Heart left ventricle (tissue), 16 donors: ENCODE measurements around the gene EPB41L2. TPM values are rescaled to one million over a fixed set of nuclear protein-coding genes. Genes with fewer than 3 reads are reported as not detected.
A peak's percentile ranks its signal among the peaks of the same experiment; 100 is the strongest.

Source experiments
- ATAC-seq, 4 donors: fragments of 200-7000 bp; cut with Tn5 transposase; one replicate each; pipeline ENCODE4 v1.9.1; 2020 to 2022; ENCODE audit warnings: moderate library complexity in 4 of 4, mild to moderate bottlenecking in 3 of 4, moderate number of reproducible peaks in 1 of 4
- DNase-seq, 5 donors: peaks; one replicate each; pipeline ENCODE4 v3.0.0-alpha.2; 2020
- H3K27ac ChIP-seq, 12 donors: fragments of 200-600 bp; sonication (generic) in 4 of 12; one replicate each; pipeline versions ENCODE4 v1.5.0 to v1.8.0; 2016 to 2022; ENCODE audit warnings: mild to moderate bottlenecking in 2 of 12
- H3K27me3 ChIP-seq, 9 donors: fragments of 200-600 bp; sonication (generic) in 2 of 9; one replicate each; pipeline versions ENCODE4 v1.5.1 to v1.8.0; 2016 to 2022; ENCODE audit warnings: mild to moderate bottlenecking in 3 of 9
- H3K36me3 ChIP-seq, 9 donors: fragments of 200-600 bp; sonication (generic) in 2 of 9; one replicate each; pipeline versions ENCODE4 v1.5.0 to v1.8.0; 2018 to 2022; ENCODE audit warnings: mild to moderate bottlenecking in 2 of 9
- H3K4me1 ChIP-seq, 12 donors: fragments of 200-600 bp; sonication (generic) in 4 of 12; one replicate each; pipeline versions ENCODE4 v1.5.0 to v1.8.0; 2016 to 2022; ENCODE audit warnings: mild to moderate bottlenecking in 3 of 12
- H3K4me3 ChIP-seq, 12 donors: fragments of 200-600 bp; sonication (generic) in 4 of 12; one replicate each; pipeline versions ENCODE4 v1.5.0 to v1.8.0; 2017 to 2022; ENCODE audit warnings: mild to moderate bottlenecking in 9 of 12, moderate library complexity in 4 of 12
- H3K9me3 ChIP-seq, 12 donors: fragments of 200-600 bp; sonication (generic) in 4 of 12; one replicate each; pipeline versions ENCODE4 v1.5.0 to v1.8.0; 2016 to 2022; ENCODE audit warnings: mild to moderate bottlenecking in 1 of 12
- POLR2A ChIP-seq, 2 donors: fragments of 450-650 bp; IDR thresholded peaks; one replicate each; pipeline ENCODE4 v1.6.1; 2017; ENCODE audit warnings: antibody characterized with exemption in 2 of 2, mild to moderate bottlenecking in 2 of 2, moderate library complexity in 2 of 2
- WGBS, 4 donors: extraction: QIAGEN DNeasy Blood & Tissue Kit in 2 of 4; methylation state at CpG; one replicate each; pipeline versions ENCODE4 v1.1.5 to v1.1.7; 2013 to 2018; 5-methylcytosine and 5-hydroxymethylcytosine counted together
- intact Hi-C, 10 donors: fragments of 100-400 bp; cut with DNase I; formaldehyde crosslinking; loops; one replicate each; pipeline versions ENCODE4 v1.11.1 to v1.14.2; 2022
- long read RNA-seq, 3 donors: library from polyadenylated mRNA; unstranded; transcript quantifications; one replicate each; pipeline ENCODE4 v2.0.0, GENCODE V29; 2020 to 2021
- polyA plus RNA-seq, 2 donors: library from polyadenylated mRNA; stranded (reverse); fragments of 200-250 nt; gene quantifications; one replicate each; pipeline ENCODE4 v1.2.3, GENCODE V29; 2013
- total RNA-seq, 9 donors: library from RNA; depleted of rRNA in 2 of 9; stranded (reverse); fragments of >200 nt in 2 of 9; fragmentation: NEBNext Ultra II Directional in 3 of 9; extraction: Animal tissue kit (Norgen Biotek cat#: 25700) in 3 of 9; gene quantifications; one replicate each; pipeline versions ENCODE4 v1.1.0 to v1.2.4, GENCODE V29; 2016 to 2023
- TF ChIP-seq, protein P1 (sequence below), 12 donors: fragments of 200-600 bp; sonication (generic) in 4 of 12; IDR thresholded peaks; one replicate each; pipeline versions ENCODE4 v1.5.0 to v1.8.0; 2018 to 2022; ENCODE audit warnings: antibody characterized with exemption in 12 of 12, mild to moderate bottlenecking in 5 of 12
- donor health status: ischemic (EF 13 %, LVEDD 7.1; RV severe dilation, severe dysfunction).
- donor health status: healthy with polysubstance abuse.
- donor health status: DM: no; HTN: yes; CAD: no.
- donor health status: DM: no; HTN: no; CAD: no.
- donor health status: ischemic (EF 25% LVEDD 6.9; RV normal size, moderate dysfunction).
- donor health status: ischemic (EF 25% LVEDD 5.7; RV mildly dilated, moderate dysfunction).
- donor health status: healthy.
- donor health status: DM: yes; HTN: yes; CAD: no.
- donor health status: ischemic (EF 35%, LVEDD 5.7; RV mildly dilated, moderate dysfunction).
- donor health status: nonischemic (EF 11% LVEDD 7.7; RV severe dilation, severe dysfunction).
- donor health status: DM: yes; HTN: yes; CAD: no.
- donor health status: PGD.
- donor health status: ischemic (EF 29% LVEDD 5.4; RV normal size, mild dysfunction).
- donor health status: nonischemic (EF 23%, LVEDD 6.1; RV moderate dilation, normal function).

EPB41L2 gene
- 100 to 1,000 TPM in 1 of 9 donors, 10 to 100 TPM in 8; 41.0 to 115 (median 53.7) TPM for total RNA-seq
- 10 to 100 TPM; 21.3 to 25.5 TPM for polyA plus RNA-seq
- long read RNA-seq, donor 1, full-length matches to known transcripts: 3 of 10 reads
- long read RNA-seq, donor 1, partial matches to known transcripts: 1 of 10 reads
- long read RNA-seq, donor 1, other reads (novel, unspliced or antisense): 6 of 10 reads
- long read RNA-seq, donor 2, partial matches to known transcripts: 5 of 9 reads
- long read RNA-seq, donor 2, other reads (novel, unspliced or antisense): 4 of 9 reads
- long read RNA-seq, donor 3, full-length matches to known transcripts: 4 of 15 reads
- long read RNA-seq, donor 3, partial matches to known transcripts: 6 of 15 reads
- long read RNA-seq, donor 3, other reads (novel, unspliced or antisense): 5 of 15 reads

DNA sequence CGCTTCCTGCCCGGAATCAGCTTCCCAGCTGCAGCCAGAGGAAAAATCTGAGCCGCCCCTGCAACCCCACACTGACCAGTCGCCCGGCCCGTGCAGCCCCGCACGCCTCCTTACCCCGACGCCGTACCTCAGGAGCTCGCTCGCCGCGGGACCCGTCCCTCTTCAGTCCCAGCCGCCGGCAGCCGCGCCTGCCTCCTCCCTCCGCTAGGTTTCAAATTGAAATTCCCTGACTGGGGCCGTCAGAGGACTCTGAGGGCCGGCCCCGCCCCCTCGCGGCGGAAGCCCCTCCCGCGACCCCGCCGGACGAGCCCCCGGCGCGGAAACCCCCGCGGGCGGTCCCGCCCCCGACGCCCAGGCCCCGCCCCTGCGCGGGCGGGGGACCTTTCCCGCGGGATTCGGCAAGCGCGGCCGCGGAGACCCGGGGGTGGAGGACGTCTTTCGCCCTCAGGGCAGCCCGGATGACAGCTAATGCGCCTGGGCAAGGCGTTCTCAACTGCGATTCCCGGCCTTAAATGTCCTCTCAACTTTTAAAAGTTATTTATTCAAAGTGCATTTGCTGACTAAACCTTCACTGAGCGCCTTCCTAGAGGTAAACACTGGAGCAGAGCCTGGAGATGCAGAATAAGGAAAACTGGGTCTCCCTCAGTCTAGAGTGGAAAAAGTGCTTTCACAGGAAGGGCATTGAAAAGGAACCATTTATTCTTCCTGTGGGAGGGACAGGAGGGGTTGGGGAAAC, at the start of gene EPB41L2:
Gene EPB41L2, minus strand, starts transcription at position 218 of the 736 bp plus-strand sequence. CDS start 106,760 bp downstream, outside the sequence.
- ATAC-seq: peak; percentile 71 to 98 (median 94)
- intact Hi-C loops: loop anchor here in 6 of 10 donors (2.0 to 10.0 kb wide), 12 partner anchors 36 to 178 kb away; no protein-coding TSS in a partner anchor
- peak within 1 kb of the TSS; percentile 57 to 99 (median 90) for H3K4me3 ChIP-seq
- WGBS, 4 donors: 0 to 2% (median 1%) methylated on average over 13 to 61 of the region's 61 CpGs
- no peaks in the 10 kb centered on the region for H3K27me3 ChIP-seq
- H3K4me1 ChIP-seq: peaks cover 0 to 31% (median 11%) of the 10 kb centered on the region in 12 donors
- H3K9me3 ChIP-seq: no peaks in the 10 kb centered on the region
- TF ChIP-seq, protein P1, sequence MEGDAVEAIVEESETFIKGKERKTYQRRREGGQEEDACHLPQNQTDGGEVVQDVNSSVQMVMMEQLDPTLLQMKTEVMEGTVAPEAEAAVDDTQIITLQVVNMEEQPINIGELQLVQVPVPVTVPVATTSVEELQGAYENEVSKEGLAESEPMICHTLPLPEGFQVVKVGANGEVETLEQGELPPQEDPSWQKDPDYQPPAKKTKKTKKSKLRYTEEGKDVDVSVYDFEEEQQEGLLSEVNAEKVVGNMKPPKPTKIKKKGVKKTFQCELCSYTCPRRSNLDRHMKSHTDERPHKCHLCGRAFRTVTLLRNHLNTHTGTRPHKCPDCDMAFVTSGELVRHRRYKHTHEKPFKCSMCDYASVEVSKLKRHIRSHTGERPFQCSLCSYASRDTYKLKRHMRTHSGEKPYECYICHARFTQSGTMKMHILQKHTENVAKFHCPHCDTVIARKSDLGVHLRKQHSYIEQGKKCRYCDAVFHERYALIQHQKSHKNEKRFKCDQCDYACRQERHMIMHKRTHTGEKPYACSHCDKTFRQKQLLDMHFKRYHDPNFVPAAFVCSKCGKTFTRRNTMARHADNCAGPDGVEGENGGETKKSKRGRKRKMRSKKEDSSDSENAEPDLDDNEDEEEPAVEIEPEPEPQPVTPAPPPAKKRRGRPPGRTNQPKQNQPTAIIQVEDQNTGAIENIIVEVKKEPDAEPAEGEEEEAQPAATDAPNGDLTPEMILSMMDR (IDR thresholded peaks at IDR 0.05): peak in 9 of 12 donors; percentile 13 to 50 (median 33)
- TF ChIP-seq POLR2A (IDR thresholded peaks at IDR 0.05): peak; percentile 14 to 94
- peak within 1 kb of the TSS; percentile 37 to 94 (median 86) for H3K27ac ChIP-seq
- no peaks in the 10 kb centered on the region for H3K36me3 ChIP-seq
- DNase-seq: peak; percentile 89 to 93 (median 89)

- Histone ChIP-seq H3K27me3 (no peaks in the 10 kb centered on the region), H3K27ac (no peak overlapping the region), H3K9me3 (peaks cover 0 to 4% (median 0%) of the 10 kb centered on the region in 12 donors), H3K36me3 (no peaks in the 10 kb centered on the region), H3K4me1 (peaks cover 0 to 2% (median 0%) of the 10 kb centered on the region in 12 donors), H3K4me3 (no peak overlapping the region)
- 65 to 76% (median 67%) methylated on average over 1 of the region's 1 CpG for WGBS, 4 donors
- no peak for TF ChIP-seq POLR2A (IDR thresholded peaks at IDR 0.05)
- TF ChIP-seq, protein P1 (IDR thresholded peaks at IDR 0.05): no peak
- no peak for DNase-seq
- no peak for ATAC-seq
- intact Hi-C loops: loop anchor here in 1 of 10 donors (10.0 kb wide), 1 partner anchor 47 kb away; the partner anchor contains the start of gene EPB41L2
Measured at GRCh38 chr6:131112249-131112648, 49.2 kb upstream of the EPB41L2 start.

DNA sequence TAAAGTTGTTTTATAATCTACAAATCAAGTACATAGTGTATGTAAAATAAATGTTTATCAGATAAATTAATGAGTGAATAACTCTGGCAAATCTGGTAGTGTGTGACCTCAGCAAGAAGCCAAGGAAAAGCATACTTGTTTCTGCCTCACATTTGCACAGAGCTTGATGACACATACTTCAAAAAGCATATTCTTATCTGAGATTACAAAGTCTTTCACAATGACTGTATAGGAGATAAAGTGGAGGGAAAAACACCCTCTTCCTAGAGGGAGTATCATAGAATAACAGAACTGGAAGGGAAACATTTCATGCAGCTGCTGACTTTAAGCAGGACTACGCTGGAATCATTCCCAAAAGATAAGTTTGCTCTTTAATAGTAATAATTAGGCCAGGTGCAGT, 44.1 kb upstream of the EPB41L2 start:
- intact Hi-C loops: loop anchor here in 1 of 10 donors (5.0 kb wide), 1 partner anchor 35 kb away; no protein-coding TSS in a partner anchor
- Histone ChIP-seq H3K4me3 (no peak overlapping the region), H3K9me3 (no peaks in the 10 kb centered on the region), H3K27me3 (no peaks in the 10 kb centered on the region), H3K4me1 (no peaks in the 10 kb centered on the region), H3K27ac (no peak overlapping the region), H3K36me3 (no peaks in the 10 kb centered on the region)
- WGBS, 4 donors: 52 to 69% (median 58%) methylated on average over 1 of the region's 1 CpG
- ATAC-seq (peak in 3 of 4 donors; percentile 36 to 65 (median 65)), DNase-seq (no peak)
- TF ChIP-seq POLR2A (IDR thresholded peaks at IDR 0.05): no peak
- TF ChIP-seq, protein P1 (IDR thresholded peaks at IDR 0.05): no peak

DNA sequence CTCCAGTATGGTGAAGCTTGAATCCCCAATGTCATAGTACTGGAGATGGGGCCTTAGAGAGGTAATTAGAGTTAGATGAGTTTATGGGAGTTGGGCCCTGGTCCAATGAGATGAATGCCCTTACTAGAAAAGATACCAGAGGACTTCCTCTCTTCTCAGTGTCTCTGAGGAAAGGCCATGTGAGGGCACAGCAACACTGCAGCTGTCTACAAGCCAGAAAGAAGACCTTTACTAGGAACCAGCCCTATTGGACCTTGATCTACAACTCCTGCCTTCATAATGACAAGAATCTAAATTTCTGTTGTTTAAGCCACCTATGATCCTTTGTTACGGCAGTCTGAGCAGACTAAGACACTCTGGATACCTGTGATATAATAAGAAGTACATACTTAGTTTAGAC, 40.9 kb upstream of the EPB41L2 start:
- WGBS, 4 donors: 93 to 100% (median 97%) methylated on average over 1 of the region's 1 CpG
- Histone ChIP-seq H3K4me1 (no peaks in the 10 kb centered on the region), H3K27me3 (no peaks in the 10 kb centered on the region), H3K36me3 (no peaks in the 10 kb centered on the region), H3K27ac (no peak overlapping the region), H3K9me3 (peaks cover 0 to 13% (median 1%) of the 10 kb centered on the region in 12 donors), H3K4me3 (no peak overlapping the region)
- no peak for TF ChIP-seq POLR2A (IDR thresholded peaks at IDR 0.05)
- TF ChIP-seq, protein P1 (IDR thresholded peaks at IDR 0.05): no peak
- intact Hi-C loops: no loop called here
- ATAC-seq (no peak), DNase-seq (no peak)
